ENCODE data around the gene NEURL4.
A peak's percentile ranks its signal among the peaks of the same experiment; 100 is the strongest.

NEURL4 gene

DNA sequence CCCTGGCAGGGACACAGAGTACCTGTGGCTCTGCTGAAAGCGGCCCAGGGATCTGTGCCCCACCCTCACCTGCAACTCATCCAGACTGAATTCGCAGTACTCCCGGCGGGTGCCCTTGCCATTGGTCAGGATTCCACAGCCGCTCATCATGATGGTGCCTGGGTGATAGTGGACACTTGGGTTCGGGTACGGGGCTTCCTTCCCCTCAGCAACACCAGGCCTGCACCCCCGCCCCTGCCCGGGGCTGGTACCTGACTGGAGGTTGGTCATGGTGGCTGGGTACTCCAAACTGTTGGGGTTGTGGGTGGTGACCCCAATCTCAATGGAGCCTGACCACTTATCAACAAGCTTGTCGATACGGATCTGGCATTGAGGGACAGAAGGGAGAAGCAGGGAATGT lies 2.9 kb downstream of the NEURL4 start:
- no peak for DNase-seq
- Histone ChIP-seq H3K4me1 (peaks cover 0 to 23% (median 16%) of the 10 kb centered on the region in 4 donors), H3K9me3 (no peaks in the 10 kb centered on the region), H3K4me3 (no peak overlapping the region), H3K27me3 (no peaks in the 10 kb centered on the region), H3K36me3 (peaks cover 29 to 67% (median 45%) of the 10 kb centered on the region in 3 donors), H3K27ac (no peak overlapping the region)
- intact Hi-C loops (cut with DNase I; ENCODE audit: low total_unique reads), result no loop called here
- no peak for TF ChIP-seq CTCF (IDR thresholded peaks at IDR 0.05)

GRCh38 chr17:7325031-7325528 lies 4.1 kb downstream of the NEURL4 start:
- Histone ChIP-seq H3K4me1 (peaks cover 0 to 15% (median 9%) of the 10 kb centered on the region in 4 donors), H3K4me3 (no peak overlapping the region), H3K27me3 (no peaks in the 10 kb centered on the region), H3K9me3 (no peaks in the 10 kb centered on the region), H3K27ac (no peak overlapping the region), H3K36me3 (peaks cover 40 to 78% (median 56%) of the 10 kb centered on the region in 3 donors)
- intact Hi-C loops (cut with DNase I; ENCODE audit: low total_unique reads), result no loop called here
- TF ChIP-seq CTCF (IDR thresholded peaks at IDR 0.05), result no peak
- DNase-seq, result no peak

- H3K9me3 ChIP-seq, result no peaks in the 10 kb centered on the region
- H3K36me3 ChIP-seq, result peaks cover 40 to 82% (median 59%) of the 10 kb centered on the region in 3 donors
- no peak for TF ChIP-seq CTCF (IDR thresholded peaks at IDR 0.05)
- no peak overlapping the region for H3K4me3 ChIP-seq
- H3K27me3 ChIP-seq, result no peaks in the 10 kb centered on the region
- intact Hi-C loops (cut with DNase I; ENCODE audit: low total_unique reads), result no loop called here
- no peak for DNase-seq
- no peak overlapping the region for H3K27ac ChIP-seq
- H3K4me1 ChIP-seq, result peaks cover 0 to 15% (median 9%) of the 10 kb centered on the region in 4 donors
These were observed 4.7 kb downstream of the NEURL4 start for GRCh38 chr17:7324438-7324779.

- peaks cover 40 to 87% (median 61%) of the 10 kb centered on the region in 3 donors for H3K36me3 ChIP-seq
- H3K9me3 ChIP-seq, result no peaks in the 10 kb centered on the region
- H3K4me3 ChIP-seq, result no peak overlapping the region
- no peaks in the 10 kb centered on the region for H3K27me3 ChIP-seq
- TF ChIP-seq CTCF (IDR thresholded peaks at IDR 0.05), result peak; percentile 74 to 75
- H3K27ac ChIP-seq, result no peak overlapping the region
- H3K4me1 ChIP-seq, result peaks cover 0 to 15% (median 9%) of the 10 kb centered on the region in 4 donors
- intact Hi-C loops (cut with DNase I; ENCODE audit: low total_unique reads), result no loop called here
- peak in 1 of 2 donors; percentile 48 for DNase-seq
These were observed 5.3 kb downstream of the NEURL4 start for GRCh38 chr17:7323731-7324437.

- Histone ChIP-seq H3K27me3 (no peaks in the 10 kb centered on the region), H3K4me1 (peaks cover 0 to 4% (median 0%) of the 10 kb centered on the region in 4 donors), H3K4me3 (no peak overlapping the region), H3K27ac (no peak overlapping the region), H3K36me3 (peaks cover 43 to 98% (median 74%) of the 10 kb centered on the region in 3 donors), H3K9me3 (no peaks in the 10 kb centered on the region)
- intact Hi-C loops (cut with DNase I; ENCODE audit: low total_unique reads), result no loop called here
- no peak for DNase-seq
- no peak for TF ChIP-seq CTCF (IDR thresholded peaks at IDR 0.05)
These were observed 6.5 kb downstream of the NEURL4 start for GRCh38 chr17:7322520-7323194.

Measured in tibial artery (tissue), 4 donors.